ENCODE data around the gene REG1A.

- TF ChIP-seq ZFP3 (CRISPR knock-in tag; IDR thresholded peaks at IDR 0.05) (no peak), PATZ1 (CRISPR knock-in tag; IDR thresholded peaks at IDR 0.05; ENCODE audit: borderline replicate concordance) (no peak), ZNF8 (CRISPR knock-in tag; IDR thresholded peaks at IDR 0.05) (no peak), PPARA (CRISPR knock-in tag; IDR thresholded peaks at IDR 0.05; ENCODE audit: borderline replicate concordance) (no peak), TCF4 (CRISPR knock-in tag; IDR thresholded peaks at IDR 0.05; ENCODE audit: borderline replicate concordance) (no peak)
These were observed 42.5 kb downstream of the REG1A start for GRCh38 chr2:79162801-79163200.

Measured in SK-N-SH treated with all-trans-retinoic acid at 6 μM for 48 hours (cell line).